HG02763 (cell line): ENCODE measurements around the gene SLC8A1.
"Not testable (repeated sequence)": the region's sequence is repeated elsewhere in the genome, so short reads cannot be mapped to it uniquely, and the experiment has no call there.

Experiments used
- ATAC-seq: cut with Tn5 transposase; IDR thresholded peaks from one replicate; pipeline ENCODE4 v1.9.1; 2021; ENCODE audit warnings: mild to moderate bottlenecking, moderate library complexity; ENCODE audit not compliant: unreplicated experiment

Gene SLC8A1

DNA sequence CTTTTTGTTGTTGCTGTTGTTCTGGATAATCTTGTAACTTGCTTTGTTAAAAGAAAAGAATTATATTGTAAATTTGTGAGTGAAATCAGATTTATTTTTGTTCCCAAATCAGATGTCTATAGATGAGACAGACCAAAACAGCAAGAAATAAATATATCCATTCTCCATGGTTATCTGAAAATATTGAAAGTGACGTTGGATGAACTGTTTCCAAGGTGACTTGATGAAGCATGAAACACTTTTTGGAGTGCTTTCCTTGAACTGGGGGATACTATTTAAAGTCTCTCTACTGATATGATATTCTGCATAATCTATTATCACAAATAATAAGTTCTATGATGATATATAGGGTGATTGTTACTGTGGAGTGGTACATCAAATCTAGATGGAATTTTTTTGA, 357.4 kb downstream of the SLC8A1 start:
- no peak for ATAC-seq

DNA sequence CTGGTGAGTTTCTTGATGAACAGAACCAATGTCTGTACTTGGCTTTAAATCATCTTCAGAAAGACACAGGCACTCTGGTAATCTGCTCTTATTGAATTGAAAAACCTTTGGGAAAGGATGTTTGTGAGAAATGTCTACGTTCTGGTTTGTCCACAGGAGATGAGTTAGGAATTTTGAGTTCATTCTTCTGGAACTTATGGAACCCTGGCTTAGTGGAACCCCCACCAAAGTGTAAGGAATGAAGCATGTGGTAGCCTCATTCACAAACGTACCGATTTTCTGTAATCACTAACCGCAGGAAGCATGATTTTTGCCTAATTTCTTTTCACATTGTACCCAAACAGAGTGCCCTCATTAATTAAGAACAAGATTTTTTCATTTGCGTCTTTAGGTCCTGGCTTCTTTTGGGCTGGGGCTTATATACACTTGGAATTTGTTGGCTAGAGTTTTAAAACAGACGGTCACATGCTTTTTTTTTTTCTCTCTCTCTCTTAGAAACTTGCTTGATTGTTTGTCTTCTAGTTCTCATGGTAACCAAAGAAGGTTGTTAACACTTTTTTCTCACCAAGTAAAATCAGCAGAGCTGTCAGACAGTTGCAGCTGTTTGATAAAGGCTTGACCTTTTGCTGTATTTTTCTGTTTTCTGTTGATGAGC, 358.7 kb downstream of the SLC8A1 start:
- no peak for ATAC-seq

DNA sequence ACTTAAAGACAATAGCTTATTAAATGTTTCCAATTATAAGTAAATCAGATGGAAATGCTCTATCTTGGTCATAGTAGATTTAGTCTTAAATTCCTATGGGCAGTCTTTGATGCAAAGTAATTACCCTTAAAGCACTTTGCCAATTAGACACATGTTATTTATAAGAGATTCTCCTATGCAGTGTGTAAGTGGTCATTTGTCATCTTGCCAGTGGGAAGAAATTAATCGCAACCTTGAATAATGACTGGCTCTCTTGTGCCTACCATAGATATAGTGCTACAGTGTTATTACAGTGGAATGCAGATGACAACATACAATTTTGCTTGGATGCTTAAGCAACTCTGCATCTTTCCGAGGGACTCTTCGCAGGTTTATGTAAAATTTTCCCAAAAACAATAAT, 361.8 kb downstream of the SLC8A1 start:
- ATAC-seq = no peak

DNA sequence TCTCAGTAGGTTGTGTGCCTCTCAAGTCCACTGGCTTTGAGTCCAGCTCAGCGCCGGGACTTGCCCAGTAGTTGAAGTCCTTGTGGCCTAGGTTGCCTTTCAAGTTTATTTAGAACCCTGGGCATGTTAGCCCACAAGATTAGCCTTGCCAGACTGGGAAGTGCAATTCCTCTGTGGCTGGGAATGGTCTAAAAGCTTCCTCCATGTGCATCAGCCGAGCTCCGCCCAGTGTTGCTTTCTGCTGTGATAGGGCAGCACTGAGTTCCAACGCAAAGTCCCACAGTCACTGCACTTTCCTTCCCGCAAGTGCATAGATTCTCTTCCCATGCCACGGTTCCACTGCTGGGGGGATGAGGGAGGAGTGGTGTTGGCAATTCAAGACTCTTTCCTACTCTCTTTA, 364.0 kb downstream of the SLC8A1 start:
- no peak for ATAC-seq

DNA sequence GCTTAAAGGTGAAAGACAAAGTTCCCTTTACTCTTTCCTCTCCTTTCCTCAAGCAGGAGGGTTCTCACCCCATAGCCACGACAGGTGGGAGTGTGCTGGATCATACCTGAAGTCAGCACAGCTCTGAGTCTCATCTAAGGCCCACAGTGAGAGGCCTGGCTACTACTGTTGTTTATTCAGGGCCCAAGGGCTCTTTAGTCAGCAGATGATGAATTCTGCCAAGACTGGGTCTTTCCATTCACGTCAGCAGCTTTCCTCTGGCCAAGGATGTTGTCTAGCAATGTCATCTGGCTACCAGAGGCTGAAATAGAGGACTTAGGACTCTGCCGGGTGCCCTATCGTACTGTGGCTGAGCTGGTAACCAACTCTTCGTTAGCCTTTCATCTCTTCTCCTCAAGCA, 364.5 kb downstream of the SLC8A1 start:
- no peak for ATAC-seq

DNA sequence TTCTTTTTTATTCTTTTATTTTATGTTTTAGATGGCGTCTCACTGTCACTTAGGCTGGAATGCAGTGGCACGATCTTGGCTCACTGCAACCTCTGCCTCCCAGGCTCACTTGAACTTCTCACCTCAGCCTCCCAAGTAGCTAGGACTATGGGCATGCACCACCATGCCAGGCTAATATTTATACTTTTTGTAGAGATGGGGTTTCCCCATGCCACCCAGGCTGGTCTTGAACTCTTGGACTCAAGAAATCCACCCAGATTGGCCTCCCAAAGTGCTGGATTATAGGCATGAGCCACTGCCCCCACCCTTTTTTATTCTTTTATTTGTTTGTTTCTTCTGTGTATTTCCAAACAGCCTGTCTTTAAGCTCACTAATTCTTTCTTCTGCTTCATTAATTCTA, 366.1 kb downstream of the SLC8A1 start:
- ATAC-seq = no peak

DNA sequence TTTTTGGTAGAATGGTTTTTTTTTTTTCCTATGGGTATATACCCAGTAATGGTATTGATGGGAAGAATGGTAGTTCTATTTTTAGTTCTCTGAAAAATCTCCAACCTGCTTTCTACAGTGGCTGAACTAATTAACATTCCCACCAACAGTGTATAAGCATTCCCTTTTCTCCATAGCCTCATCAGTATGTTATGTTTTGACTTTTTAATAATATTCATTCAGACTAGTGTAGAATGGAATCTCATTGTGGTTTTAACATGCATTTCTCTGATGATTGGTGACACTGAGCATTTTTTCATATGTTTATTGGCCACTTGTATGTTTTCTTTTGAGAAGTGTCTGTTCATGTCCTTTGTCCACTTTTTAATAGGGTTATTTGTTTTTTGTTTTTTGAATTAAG, 378.6 kb downstream of the SLC8A1 start:
- ATAC-seq = not testable (repeated sequence)

DNA sequence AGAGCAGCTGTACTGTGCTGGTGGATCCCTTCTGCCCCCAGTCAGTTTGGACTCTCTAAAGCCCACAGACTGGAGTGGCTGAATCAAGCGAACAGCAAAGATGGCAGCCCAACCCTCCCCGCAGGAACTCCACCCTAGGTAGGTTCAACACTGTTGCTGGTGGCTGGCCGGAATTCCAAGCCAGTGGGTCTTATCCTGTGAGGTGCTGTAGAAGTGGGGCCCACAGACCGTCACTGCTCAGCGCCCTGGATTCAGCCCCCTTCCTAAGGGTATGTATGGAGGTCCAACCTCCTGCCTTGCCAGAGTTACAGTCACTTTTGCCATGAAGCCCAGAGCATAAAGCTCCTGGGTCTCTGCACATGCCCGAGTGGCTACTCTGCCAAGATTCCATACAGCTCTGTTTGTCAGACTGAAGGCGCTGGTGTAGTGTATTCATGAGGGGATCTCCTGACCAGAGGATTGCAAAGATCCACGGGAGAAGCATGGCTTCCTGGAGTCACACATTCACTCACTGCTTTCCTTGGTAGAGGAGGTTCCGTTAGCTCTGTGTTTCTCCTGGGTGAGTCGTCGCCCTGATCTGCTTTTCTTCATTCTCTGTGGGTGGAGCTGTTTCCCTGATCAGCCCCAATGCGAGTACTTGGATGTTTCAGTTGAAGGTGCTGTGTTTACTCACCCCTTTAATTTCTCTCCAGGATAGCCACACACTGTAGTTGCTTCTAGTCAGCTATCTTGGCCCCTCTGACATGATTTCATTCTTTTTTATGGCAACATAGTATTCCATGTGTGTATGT, 379.3 kb downstream of the SLC8A1 start:
- no peak for ATAC-seq

DNA sequence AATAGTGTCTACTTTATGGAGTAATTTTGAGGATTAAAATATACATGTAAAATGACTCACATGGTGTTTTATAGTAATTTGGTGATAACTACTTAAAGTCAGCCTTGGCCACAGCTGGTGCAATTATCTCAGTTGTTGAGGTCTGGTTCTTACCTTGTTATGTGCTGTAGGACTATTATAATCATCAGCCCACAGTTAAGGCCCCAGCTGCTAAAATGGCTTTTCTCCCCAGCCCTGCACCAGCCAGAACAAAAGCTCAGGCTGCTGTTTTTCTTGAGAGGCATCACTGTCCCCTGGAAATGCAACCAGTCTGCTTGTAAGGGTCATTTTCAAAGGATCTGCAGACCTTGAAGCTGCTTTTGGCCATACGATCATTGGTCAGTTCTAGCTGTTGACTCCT, 389.5 kb downstream of the SLC8A1 start:
- ATAC-seq = no peak

DNA sequence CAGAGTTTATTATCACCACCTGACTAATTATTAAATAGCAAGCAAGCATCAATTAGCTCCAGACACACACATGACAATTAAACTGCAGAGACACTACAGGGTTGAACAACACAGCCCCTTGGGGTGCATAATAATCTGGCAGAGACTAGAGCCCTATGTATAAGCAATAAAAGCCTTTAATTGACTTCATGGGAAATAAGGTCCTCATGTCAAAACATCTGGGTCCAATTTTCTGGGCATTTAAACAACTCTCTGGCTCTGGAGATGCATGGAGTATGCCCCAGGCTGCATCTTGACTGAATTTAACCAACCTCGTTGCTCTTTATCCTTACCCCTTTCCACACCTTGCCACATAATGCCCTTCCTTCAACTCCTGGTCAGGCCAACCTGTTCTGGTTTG, 402.1 kb downstream of the SLC8A1 start:
- no peak for ATAC-seq

DNA sequence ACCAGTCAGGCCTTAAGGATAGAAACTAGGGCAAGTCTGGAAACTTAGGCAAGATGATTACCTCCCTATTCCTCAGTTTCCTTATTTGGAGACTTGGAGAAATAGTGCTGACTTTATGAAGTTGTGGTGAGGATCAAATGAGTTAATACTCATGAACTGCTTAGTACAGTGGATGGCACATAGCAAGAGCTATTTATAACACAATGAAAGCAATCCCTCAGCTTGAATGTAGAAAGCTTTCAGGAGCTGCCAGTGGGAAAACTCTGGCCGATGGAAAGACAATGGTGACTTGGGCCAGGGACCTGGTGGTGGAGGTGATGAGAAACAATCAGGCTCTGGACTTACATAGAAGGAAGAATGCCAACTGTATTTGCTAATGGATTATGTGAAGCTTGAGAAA, 403.4 kb downstream of the SLC8A1 start:
- no peak for ATAC-seq

DNA sequence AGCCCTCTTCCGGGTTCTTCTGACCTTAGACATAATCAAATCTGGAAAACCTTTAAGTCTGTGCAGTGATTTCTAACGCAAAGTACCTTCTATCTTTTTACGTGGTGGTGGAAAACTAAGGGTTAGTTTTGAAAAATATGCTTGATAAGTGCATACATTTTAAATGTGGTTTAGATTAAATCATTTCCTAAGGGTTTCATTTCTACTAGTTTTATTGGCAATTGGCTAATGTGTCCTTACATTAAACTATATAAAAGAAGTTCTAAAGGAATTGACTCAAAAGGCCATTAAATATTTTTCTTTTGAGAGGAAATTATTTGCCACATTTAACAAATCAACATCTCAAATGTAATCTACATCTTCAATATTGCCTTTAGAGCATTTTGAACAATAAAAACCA, 404.5 kb downstream of the SLC8A1 start:
- no peak for ATAC-seq
